NOMO-1 treated with DMSO at 0.1 percent for 48 hours (cell line): ENCODE data around the gene USP46.

Source experiments
- DNase-seq: peaks from one replicate; lab custom pipeline; 2025; ENCODE audit not compliant: unreplicated experiment; lab: John Stamatoyannopoulos, UW

Gene USP46

GRCh38 chr4:52659001-52659721 is at the start of gene USP46:
Gene USP46, minus strand, starts transcription at chr4:52659301. Its CDS starts 151 bp downstream, at chr4:52659150.
- peak; percentile 45 for DNase-seq

GRCh38 chr4:52704661-52705060 is 45.6 kb upstream of the USP46 start:
- DNase-seq, result no peak

GRCh38 chr4:52704133-52704532 is 45.0 kb upstream of the USP46 start:
- no peak for DNase-seq

- DNase-seq, result peak; percentile 49
These were observed 42.1 kb upstream of the USP46 start for GRCh38 chr4:52701207-52701606.

- DNase-seq, result no peak
These were observed 35.8 kb upstream of the USP46 start for GRCh38 chr4:52694936-52695335.

GRCh38 chr4:52693492-52693891 is 34.4 kb upstream of the USP46 start:
- DNase-seq, result no peak

GRCh38 chr4:52689096-52689495 is 30.0 kb upstream of the USP46 start:
- no peak for DNase-seq

- DNase-seq, result no peak
These were observed 28.6 kb upstream of the USP46 start for GRCh38 chr4:52687696-52688095.

- no peak for DNase-seq
These were observed 26.2 kb upstream of the USP46 start for GRCh38 chr4:52685316-52685715.

- DNase-seq, result no peak
These were observed 25.8 kb upstream of the USP46 start for GRCh38 chr4:52684896-52685295.

- no peak for DNase-seq
These were observed 21.3 kb upstream of the USP46 start for GRCh38 chr4:52680381-52680780.

GRCh38 chr4:52676536-52676935 is 17.4 kb upstream of the USP46 start:
- no peak for DNase-seq

- no peak for DNase-seq
These were observed 16.0 kb upstream of the USP46 start for GRCh38 chr4:52675111-52675510.

GRCh38 chr4:52670739-52671138 is 11.6 kb upstream of the USP46 start:
- no peak for DNase-seq

GRCh38 chr4:52670121-52670520 is 11.0 kb upstream of the USP46 start:
- DNase-seq, result no peak

- peak; percentile 17 for DNase-seq
These were observed 6.5 kb upstream of the USP46 start for GRCh38 chr4:52665592-52665991.

- DNase-seq, result no peak
These were observed 5.4 kb upstream of the USP46 start for GRCh38 chr4:52664479-52664878.

- DNase-seq, result no peak
These were observed 3.0 kb upstream of the USP46 start for GRCh38 chr4:52661966-52662690.

- no peak for DNase-seq
These were observed 1.5 kb upstream of the USP46 start for GRCh38 chr4:52660643-52661042.

GRCh38 chr4:52659722-52660261 is 691 bp upstream of the USP46 start:
- DNase-seq, result no peak

- DNase-seq, result no peak
These were observed 480 bp downstream of the USP46 start for GRCh38 chr4:52658641-52659000.
